Measurements from ENCODE around the gene MIPOL1. TPM values are rescaled to one million over a fixed set of nuclear protein-coding genes. Genes with fewer than 3 reads are reported as not detected.

The MIPOL1 gene
- total and polyA plus RNA-seq, 2 of the 13 experiments (the other 11 are each of a cell fraction or from before 2014, with no cell fraction given), result 8.6 to 34.2 TPM

DNA sequence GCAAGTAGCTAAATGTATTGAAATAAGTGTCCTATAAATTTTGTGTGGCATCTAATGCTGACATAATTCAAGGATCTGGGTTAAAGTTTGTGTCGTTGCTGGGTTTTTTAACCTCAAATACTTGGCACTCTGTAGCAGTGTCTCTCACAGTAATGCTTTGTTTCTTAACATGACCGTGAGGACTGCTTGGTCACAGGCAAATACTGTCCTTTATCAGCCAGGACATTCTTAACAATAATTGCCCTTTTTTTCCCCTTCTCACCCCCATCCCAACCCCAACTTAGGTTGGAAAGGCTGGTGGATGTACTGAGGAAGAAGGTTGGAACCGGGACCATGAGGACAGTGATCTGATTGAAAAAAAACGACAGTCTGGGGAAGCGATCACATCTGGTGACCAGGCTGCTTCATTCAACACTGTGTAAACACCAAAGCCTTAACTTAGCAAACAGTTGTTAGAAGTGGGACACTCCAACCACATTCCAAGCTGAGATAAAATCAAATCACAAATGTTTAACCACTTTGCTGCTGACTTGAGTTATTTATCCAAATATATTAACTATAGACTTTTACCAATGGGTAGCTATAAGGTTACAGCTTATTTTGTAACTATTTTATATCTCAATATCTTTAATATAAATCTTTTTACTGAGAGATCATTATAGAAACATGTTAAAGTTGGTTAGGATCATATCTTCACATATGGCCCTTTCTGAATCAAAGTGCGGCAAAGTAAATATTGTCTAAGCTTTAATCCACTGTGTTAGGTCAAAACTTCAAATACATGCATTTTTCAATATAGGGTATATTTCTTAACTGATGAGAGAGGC is 349.1 kb downstream of the MIPOL1 start (continued):
- TF ChIP-seq, protein P1, sequence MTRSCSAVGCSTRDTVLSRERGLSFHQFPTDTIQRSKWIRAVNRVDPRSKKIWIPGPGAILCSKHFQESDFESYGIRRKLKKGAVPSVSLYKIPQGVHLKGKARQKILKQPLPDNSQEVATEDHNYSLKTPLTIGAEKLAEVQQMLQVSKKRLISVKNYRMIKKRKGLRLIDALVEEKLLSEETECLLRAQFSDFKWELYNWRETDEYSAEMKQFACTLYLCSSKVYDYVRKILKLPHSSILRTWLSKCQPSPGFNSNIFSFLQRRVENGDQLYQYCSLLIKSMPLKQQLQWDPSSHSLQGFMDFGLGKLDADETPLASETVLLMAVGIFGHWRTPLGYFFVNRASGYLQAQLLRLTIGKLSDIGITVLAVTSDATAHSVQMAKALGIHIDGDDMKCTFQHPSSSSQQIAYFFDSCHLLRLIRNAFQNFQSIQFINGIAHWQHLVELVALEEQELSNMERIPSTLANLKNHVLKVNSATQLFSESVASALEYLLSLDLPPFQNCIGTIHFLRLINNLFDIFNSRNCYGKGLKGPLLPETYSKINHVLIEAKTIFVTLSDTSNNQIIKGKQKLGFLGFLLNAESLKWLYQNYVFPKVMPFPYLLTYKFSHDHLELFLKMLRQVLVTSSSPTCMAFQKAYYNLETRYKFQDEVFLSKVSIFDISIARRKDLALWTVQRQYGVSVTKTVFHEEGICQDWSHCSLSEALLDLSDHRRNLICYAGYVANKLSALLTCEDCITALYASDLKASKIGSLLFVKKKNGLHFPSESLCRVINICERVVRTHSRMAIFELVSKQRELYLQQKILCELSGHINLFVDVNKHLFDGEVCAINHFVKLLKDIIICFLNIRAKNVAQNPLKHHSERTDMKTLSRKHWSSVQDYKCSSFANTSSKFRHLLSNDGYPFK (CRISPR knock-in tag; IDR thresholded peaks at IDR 0.05; ENCODE audit: borderline replicate concordance), result no peak
- TF ChIP-seq ZNF589 (CRISPR knock-in tag; conservative IDR thresholded peaks at IDR 0.05) (peak; percentile 40; the same call in 1 of the 2 replicates), MIER2 (CRISPR knock-in tag; IDR thresholded peaks at IDR 0.05) (no peak; the same call in none of the 2 replicates), NCOR1 (IDR thresholded peaks at IDR 0.05; ENCODE audit: borderline replicate concordance, low read length) (peak; percentile 87), ZNF326 (CRISPR knock-in tag; IDR thresholded peaks at IDR 0.05; ENCODE audit: borderline replicate concordance) (no peak; the same call in 1 of the 2 replicates), CENPX (CRISPR knock-in tag; IDR thresholded peaks at IDR 0.05) (no peak), KMT2A (CRISPR knock-in tag; IDR thresholded peaks at IDR 0.05) (peak; percentile 92; the same call in 1 of the 2 replicates), YY1 (IDR thresholded peaks at IDR 0.05; ENCODE audit: insufficient read depth, insufficient replicate concordance, low read depth, low read length) (no peak), ZNF724P (CRISPR knock-in tag; IDR thresholded peaks at IDR 0.05; ENCODE audit: borderline replicate concordance) (0 out of 2 replicates have a peak, but pooled peaks have one; percentile 84), ZNF124 (CRISPR knock-in tag; IDR thresholded peaks at IDR 0.05) (peak; percentile 99)
- TF ChIP-seq, protein P2, sequence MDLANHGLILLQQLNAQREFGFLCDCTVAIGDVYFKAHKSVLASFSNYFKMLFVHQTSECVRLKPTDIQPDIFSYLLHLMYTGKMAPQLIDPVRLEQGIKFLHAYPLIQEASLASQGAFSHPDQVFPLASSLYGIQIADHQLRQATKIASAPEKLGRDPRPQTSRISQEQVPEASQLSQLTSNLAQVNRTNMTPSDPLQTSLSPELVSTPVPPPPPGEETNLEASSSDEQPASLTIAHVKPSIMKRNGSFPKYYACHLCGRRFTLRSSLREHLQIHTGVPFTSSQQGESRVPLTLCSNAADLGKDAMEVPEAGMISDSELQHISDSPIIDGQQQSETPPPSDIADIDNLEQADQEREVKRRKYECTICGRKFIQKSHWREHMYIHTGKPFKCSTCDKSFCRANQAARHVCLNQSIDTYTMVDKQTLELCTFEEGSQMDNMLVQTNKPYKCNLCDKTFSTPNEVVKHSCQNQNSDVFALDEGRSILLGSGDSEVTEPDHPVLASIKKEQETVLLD (CRISPR knock-in tag; IDR thresholded peaks at IDR 0.05; ENCODE audit: low read depth), result peak; percentile 13; the same call in 1 of the 2 replicates
- TF ChIP-seq, protein P3, sequence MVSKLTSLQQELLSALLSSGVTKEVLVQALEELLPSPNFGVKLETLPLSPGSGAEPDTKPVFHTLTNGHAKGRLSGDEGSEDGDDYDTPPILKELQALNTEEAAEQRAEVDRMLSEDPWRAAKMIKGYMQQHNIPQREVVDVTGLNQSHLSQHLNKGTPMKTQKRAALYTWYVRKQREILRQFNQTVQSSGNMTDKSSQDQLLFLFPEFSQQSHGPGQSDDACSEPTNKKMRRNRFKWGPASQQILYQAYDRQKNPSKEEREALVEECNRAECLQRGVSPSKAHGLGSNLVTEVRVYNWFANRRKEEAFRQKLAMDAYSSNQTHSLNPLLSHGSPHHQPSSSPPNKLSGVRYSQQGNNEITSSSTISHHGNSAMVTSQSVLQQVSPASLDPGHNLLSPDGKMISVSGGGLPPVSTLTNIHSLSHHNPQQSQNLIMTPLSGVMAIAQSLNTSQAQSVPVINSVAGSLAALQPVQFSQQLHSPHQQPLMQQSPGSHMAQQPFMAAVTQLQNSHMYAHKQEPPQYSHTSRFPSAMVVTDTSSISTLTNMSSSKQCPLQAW (CRISPR knock-in tag; IDR thresholded peaks at IDR 0.05), result no peak
- TF ChIP-seq, protein P4, sequence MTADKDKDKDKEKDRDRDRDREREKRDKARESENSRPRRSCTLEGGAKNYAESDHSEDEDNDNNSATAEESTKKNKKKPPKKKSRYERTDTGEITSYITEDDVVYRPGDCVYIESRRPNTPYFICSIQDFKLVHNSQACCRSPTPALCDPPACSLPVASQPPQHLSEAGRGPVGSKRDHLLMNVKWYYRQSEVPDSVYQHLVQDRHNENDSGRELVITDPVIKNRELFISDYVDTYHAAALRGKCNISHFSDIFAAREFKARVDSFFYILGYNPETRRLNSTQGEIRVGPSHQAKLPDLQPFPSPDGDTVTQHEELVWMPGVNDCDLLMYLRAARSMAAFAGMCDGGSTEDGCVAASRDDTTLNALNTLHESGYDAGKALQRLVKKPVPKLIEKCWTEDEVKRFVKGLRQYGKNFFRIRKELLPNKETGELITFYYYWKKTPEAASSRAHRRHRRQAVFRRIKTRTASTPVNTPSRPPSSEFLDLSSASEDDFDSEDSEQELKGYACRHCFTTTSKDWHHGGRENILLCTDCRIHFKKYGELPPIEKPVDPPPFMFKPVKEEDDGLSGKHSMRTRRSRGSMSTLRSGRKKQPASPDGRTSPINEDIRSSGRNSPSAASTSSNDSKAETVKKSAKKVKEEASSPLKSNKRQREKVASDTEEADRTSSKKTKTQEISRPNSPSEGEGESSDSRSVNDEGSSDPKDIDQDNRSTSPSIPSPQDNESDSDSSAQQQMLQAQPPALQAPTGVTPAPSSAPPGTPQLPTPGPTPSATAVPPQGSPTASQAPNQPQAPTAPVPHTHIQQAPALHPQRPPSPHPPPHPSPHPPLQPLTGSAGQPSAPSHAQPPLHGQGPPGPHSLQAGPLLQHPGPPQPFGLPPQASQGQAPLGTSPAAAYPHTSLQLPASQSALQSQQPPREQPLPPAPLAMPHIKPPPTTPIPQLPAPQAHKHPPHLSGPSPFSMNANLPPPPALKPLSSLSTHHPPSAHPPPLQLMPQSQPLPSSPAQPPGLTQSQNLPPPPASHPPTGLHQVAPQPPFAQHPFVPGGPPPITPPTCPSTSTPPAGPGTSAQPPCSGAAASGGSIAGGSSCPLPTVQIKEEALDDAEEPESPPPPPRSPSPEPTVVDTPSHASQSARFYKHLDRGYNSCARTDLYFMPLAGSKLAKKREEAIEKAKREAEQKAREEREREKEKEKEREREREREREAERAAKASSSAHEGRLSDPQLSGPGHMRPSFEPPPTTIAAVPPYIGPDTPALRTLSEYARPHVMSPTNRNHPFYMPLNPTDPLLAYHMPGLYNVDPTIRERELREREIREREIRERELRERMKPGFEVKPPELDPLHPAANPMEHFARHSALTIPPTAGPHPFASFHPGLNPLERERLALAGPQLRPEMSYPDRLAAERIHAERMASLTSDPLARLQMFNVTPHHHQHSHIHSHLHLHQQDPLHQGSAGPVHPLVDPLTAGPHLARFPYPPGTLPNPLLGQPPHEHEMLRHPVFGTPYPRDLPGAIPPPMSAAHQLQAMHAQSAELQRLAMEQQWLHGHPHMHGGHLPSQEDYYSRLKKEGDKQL (CRISPR knock-in tag; IDR thresholded peaks at IDR 0.05; ENCODE audit: low read depth), result peak; percentile 100
- TF ChIP-seq, protein P5, sequence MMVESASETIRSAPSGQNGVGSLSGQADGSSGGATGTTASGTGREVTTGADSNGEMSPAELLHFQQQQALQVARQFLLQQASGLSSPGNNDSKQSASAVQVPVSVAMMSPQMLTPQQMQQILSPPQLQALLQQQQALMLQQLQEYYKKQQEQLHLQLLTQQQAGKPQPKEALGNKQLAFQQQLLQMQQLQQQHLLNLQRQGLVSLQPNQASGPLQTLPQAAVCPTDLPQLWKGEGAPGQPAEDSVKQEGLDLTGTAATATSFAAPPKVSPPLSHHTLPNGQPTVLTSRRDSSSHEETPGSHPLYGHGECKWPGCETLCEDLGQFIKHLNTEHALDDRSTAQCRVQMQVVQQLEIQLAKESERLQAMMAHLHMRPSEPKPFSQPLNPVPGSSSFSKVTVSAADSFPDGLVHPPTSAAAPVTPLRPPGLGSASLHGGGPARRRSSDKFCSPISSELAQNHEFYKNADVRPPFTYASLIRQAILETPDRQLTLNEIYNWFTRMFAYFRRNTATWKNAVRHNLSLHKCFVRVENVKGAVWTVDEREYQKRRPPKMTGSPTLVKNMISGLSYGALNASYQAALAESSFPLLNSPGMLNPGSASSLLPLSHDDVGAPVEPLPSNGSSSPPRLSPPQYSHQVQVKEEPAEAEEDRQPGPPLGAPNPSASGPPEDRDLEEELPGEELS (CRISPR knock-in tag; IDR thresholded peaks at IDR 0.05), result peak; percentile 100
